Activated T-helper 1 cell treated with anti-CD3 and anti-CD28 coated beads, Interleukin-2, amount 50 U/mL, for 16 hours (primary cell): Measurements from ENCODE around the gene HSPA12B.

ENCODE experiments used
- DNase-seq, 2 donors: peaks; one replicate each; pipeline ENCODE4 v3.0.0-alpha.2; 2020; ENCODE audit warnings: low read depth in 1 of 2, low spot score in 1 of 2

The HSPA12B gene

GRCh38 chr20:3801299-3801698, 68.8 kb downstream of the HSPA12B start:
- no peak for DNase-seq

GRCh38 chr20:3801846-3802245, 69.4 kb downstream of the HSPA12B start:
- no peak for DNase-seq
